Gastroesophageal sphincter (tissue), 3 donors: ENCODE measurements around the gene CISD3.

ENCODE experiments used
- EP300 ChIP-seq: sonication (generic); formaldehyde crosslinking; IDR thresholded peaks from one replicate; pipeline ENCODE4 v1.6.1; 2017; ENCODE audit warnings: antibody characterized with exemption, mild to moderate bottlenecking
- POLR2A ChIP-seq, 2 donors: fragments of 450-650 bp; IDR thresholded peaks; one replicate each; pipeline ENCODE4 v1.6.1; 2017; ENCODE audit warnings: antibody characterized with exemption in 2 of 2, mild to moderate bottlenecking in 2 of 2, moderate library complexity in 1 of 2
- TF ChIP-seq, protein P1 (sequence below), 4 experiments: fragments of 200-600 bp in 2 of 4; fragments of 450-650 bp in 2 of 4; sonication (generic) in 1 of 4; IDR thresholded peaks; one replicate each; pipeline ENCODE4 v1.5.1; 2017 to 2019; ENCODE audit warnings: antibody characterized with exemption in 4 of 4, mild to moderate bottlenecking in 2 of 4, moderate library complexity in 2 of 4

DNA sequence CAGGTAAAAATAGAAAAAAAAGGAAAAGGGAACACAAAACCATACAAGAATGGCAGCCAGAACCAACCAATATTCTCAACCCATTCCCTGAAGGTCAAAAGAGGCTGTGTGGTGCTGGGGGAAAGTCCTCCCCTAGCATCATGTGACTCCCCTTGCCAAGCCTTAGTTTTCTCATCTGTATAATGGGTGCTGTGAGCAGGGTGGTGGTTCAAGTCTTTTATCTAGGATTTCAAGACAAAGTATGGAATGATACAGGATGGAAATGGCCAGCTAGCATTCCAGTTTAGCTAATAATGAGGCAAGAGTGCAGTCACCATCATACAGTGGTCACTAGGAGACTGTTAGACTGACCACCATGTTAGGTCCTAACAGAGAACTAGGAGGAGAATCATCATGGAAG, 43.1 kb downstream of the CISD3 start:
- TF ChIP-seq, protein P1, sequence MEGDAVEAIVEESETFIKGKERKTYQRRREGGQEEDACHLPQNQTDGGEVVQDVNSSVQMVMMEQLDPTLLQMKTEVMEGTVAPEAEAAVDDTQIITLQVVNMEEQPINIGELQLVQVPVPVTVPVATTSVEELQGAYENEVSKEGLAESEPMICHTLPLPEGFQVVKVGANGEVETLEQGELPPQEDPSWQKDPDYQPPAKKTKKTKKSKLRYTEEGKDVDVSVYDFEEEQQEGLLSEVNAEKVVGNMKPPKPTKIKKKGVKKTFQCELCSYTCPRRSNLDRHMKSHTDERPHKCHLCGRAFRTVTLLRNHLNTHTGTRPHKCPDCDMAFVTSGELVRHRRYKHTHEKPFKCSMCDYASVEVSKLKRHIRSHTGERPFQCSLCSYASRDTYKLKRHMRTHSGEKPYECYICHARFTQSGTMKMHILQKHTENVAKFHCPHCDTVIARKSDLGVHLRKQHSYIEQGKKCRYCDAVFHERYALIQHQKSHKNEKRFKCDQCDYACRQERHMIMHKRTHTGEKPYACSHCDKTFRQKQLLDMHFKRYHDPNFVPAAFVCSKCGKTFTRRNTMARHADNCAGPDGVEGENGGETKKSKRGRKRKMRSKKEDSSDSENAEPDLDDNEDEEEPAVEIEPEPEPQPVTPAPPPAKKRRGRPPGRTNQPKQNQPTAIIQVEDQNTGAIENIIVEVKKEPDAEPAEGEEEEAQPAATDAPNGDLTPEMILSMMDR (IDR thresholded peaks at IDR 0.05), result no peak
- TF ChIP-seq EP300 (no peak), POLR2A (IDR thresholded peaks at IDR 0.05) (no peak)
